ENCODE results near the gene TNFRSF4.

- TF ChIP-seq, protein P1, sequence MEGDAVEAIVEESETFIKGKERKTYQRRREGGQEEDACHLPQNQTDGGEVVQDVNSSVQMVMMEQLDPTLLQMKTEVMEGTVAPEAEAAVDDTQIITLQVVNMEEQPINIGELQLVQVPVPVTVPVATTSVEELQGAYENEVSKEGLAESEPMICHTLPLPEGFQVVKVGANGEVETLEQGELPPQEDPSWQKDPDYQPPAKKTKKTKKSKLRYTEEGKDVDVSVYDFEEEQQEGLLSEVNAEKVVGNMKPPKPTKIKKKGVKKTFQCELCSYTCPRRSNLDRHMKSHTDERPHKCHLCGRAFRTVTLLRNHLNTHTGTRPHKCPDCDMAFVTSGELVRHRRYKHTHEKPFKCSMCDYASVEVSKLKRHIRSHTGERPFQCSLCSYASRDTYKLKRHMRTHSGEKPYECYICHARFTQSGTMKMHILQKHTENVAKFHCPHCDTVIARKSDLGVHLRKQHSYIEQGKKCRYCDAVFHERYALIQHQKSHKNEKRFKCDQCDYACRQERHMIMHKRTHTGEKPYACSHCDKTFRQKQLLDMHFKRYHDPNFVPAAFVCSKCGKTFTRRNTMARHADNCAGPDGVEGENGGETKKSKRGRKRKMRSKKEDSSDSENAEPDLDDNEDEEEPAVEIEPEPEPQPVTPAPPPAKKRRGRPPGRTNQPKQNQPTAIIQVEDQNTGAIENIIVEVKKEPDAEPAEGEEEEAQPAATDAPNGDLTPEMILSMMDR (IDR thresholded peaks at IDR 0.05 in 8 of 11, conservative IDR thresholded peaks at IDR 0.05 in 3 of 11), result no peak
- TF ChIP-seq POLR2A (IDR thresholded peaks at IDR 0.05), result no peak
Measured at GRCh38 chr1:1218524-1219200, 4.7 kb upstream of the TNFRSF4 start.

Measured in spleen (tissue), 7 donors.